Kidney epithelial cell (primary cell): ENCODE results near the gene SLC19A2. TPM values are rescaled to one million over a fixed set of nuclear protein-coding genes. Genes with fewer than 3 reads are reported as not detected.

Experiments used
- DNase-seq: peaks from one replicate; pipeline ENCODE4 v3.0.0-alpha.2; 2010; ENCODE audit warnings: low read depth
- H3K27me3 ChIP-seq: 2 replicates; pipeline ENCODE4 v1.6.0; 2011; ENCODE audit warnings: low read length; ENCODE audit not compliant: control insufficient read depth, insufficient read depth
- H3K36me3 ChIP-seq: 2 replicates; pipeline ENCODE4 v1.5.1; 2011; ENCODE audit warnings: low read length; ENCODE audit not compliant: control insufficient read depth, insufficient read depth
- H3K4me3 ChIP-seq: 2 replicates; pipeline ENCODE4 v1.5.1; 2011; ENCODE audit warnings: low read depth, mild to moderate bottlenecking, control low read depth, low read length
- CTCF ChIP-seq: IDR thresholded peaks from 2 replicates; pipeline ENCODE4 v1.5.1; 2011; ENCODE audit warnings: mild to moderate bottlenecking, moderate library complexity, low read length, control low read depth, inconsistent platforms; ENCODE audit not compliant: insufficient read depth, poor library complexity, severe bottlenecking
- total RNA-seq: library from RNA; depleted of rRNA; stranded (reverse); fragments of >200 nt; gene quantifications from 2 replicates; pipeline ENCODE4 v1.2.3, GENCODE V29; 2015

The SLC19A2 gene
- total RNA-seq, 1 donor from 2014 or later = 23.9 TPM

DNA sequence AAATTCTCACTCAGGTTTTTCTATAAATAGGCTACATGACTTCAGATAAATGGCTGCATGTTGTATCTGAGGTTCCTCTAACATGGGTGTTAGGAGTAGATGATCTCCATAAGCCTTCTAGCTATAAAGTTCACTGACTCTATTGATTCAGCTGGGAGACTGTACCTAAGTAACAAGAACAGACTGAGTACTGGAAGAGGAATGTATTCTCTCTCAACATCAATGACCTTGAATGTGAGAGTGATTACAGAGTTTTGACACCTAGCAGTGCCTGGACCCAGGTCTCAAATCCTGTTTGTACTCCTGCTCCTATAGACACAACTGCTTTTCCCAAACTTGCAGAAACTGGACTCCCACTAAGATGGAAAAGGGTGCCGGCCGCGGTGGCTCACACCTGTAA lies 8.6 kb upstream of the SLC19A2 start:
- no peak overlapping the region for H3K4me3 ChIP-seq
- no peaks in the 10 kb centered on the region for H3K27me3 ChIP-seq
- no peaks in the 10 kb centered on the region for H3K36me3 ChIP-seq
- DNase-seq = no peak
- no peak for TF ChIP-seq CTCF

- H3K27me3 ChIP-seq = no peaks in the 10 kb centered on the region
- H3K36me3 ChIP-seq = no peaks in the 10 kb centered on the region
- TF ChIP-seq CTCF = no peak
- H3K4me3 ChIP-seq = no peak overlapping the region
- DNase-seq = no peak
Measured at GRCh38 chr1:169493251-169493650, 7.5 kb upstream of the SLC19A2 start.

DNA sequence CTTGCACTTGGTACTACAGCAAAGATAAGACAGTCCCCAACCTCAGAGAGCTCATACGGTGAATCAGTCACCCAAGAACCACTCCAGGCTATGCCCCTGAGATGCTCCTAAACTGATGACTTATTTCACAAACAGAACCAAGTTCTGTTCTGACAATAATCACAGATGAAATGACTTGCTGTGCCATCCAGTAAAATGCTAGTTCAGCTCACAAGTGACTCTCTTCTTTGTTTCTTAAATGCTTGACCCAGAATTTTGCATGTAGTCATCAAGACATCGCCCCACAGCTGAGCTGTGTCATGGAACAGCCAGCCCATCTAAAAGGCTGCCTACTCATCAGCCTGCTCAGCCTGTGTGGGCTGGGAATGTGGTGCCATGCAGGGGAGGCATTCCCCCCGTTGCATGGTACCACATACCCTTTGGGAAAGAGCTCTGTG lies 6.1 kb upstream of the SLC19A2 start:
- Histone ChIP-seq H3K27me3 (no peaks in the 10 kb centered on the region), H3K4me3 (no peak overlapping the region), H3K36me3 (no peaks in the 10 kb centered on the region)
- TF ChIP-seq CTCF = no peak
- no peak for DNase-seq

DNA sequence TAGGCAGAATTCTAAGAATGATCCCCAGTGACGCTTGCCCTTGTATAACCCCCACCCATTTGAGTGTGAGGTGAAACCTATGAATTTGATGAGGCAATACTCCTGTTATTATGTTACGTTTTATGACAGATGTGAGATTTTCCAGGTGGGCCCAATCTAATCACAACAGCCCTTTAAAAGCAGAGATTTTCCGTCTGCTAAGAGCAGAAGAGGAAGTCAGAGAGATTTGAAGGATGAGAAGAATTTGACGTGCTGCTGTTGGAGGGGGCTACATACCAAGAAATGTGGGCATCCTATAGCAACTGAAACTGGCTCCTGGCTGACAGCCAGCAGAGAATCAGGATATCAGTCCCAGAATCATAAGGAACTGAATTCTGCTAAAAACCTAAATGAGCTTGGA lies 2.4 kb upstream of the SLC19A2 start:
- no peak for DNase-seq
- H3K27me3 ChIP-seq = no peaks in the 10 kb centered on the region
- TF ChIP-seq CTCF = no peak
- H3K36me3 ChIP-seq = no peaks in the 10 kb centered on the region
- no peak overlapping the region for H3K4me3 ChIP-seq

DNA sequence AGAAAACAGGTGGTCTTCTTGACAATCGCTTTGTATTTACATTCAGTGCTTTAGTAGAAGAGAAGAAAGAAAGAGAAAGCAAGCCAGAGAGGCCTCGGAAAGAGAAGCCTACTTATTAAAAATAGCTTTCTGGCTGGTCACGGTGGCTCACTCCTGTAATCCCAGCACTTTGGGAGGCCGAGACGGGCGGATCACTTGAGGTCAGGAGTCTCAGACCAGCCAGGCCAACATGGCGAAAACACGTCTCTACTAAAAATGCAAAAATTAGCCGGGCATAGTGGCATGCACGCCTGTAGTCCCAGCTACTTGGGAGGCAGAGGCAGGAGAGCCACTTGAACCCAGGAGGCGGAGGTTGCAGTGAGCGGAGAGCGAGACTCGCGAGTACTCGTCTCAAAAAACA lies 1.8 kb upstream of the SLC19A2 start:
- TF ChIP-seq CTCF = no peak
- Histone ChIP-seq H3K4me3 (no peak overlapping the region), H3K27me3 (no peaks in the 10 kb centered on the region), H3K36me3 (no peaks in the 10 kb centered on the region)
- no peak for DNase-seq

GRCh38 chr1:169487133-169487532 lies 1.4 kb upstream of the SLC19A2 start:
- no peaks in the 10 kb centered on the region for H3K27me3 ChIP-seq
- DNase-seq = no peak
- H3K36me3 ChIP-seq = no peaks in the 10 kb centered on the region
- TF ChIP-seq CTCF = no peak
- H3K4me3 ChIP-seq = no peak overlapping the region
